ENCODE results near the gene PPP1R15A. TPM values are rescaled to one million over a fixed set of nuclear protein-coding genes. Genes with fewer than 3 reads are reported as not detected.

PPP1R15A gene
- total and polyA plus RNA-seq, 2 donors (not counting 3 experiments of a cell fraction or from before 2014, with no cell fraction given): 42.3 to 67.4 TPM

GRCh38 chr19:48854103-48854502 is 18.1 kb upstream of the PPP1R15A start:
- H3K4me1 ChIP-seq (ENCODE audit: control insufficient read depth, extremely low read depth, insufficient read depth, low read length): no peaks in the 10 kb centered on the region
- H3K9me3 ChIP-seq (replicated peaks; ENCODE audit: control insufficient read depth, insufficient read depth, low read length): no peaks in the 10 kb centered on the region
- ChIA-PET POLR2A (interaction anchor here (1.7 kb wide), 1 partner anchor 18 kb away, joined by 4 read pairs; the partner anchor contains the start of gene PPP1R15A), CTCF (interaction anchor here (1.1 to 6.7 kb wide), 4 partner anchors 12 to 117 kb away, joined by 3 to 47 read pairs (median 16); no protein-coding TSS in a partner anchor)
- H3K27me3 ChIP-seq (ENCODE audit: control insufficient read depth in 2 of 2, insufficient read depth in 2 of 2, low read length in 2 of 2): no peaks in the 10 kb centered on the region
- dilution Hi-C loops (cut with MboI; ENCODE audit: extremely low pct_ligation_motif_present, low sequenced_read_pairs): no loop called here
- H3K79me2 ChIP-seq (ENCODE audit: control insufficient read depth, insufficient read depth, low read length): no peaks in the 10 kb centered on the region
- no TSS peak for BruUV-seq (replicated peaks)
- H3K36me3 ChIP-seq (ENCODE audit: control insufficient read depth in 2 of 2, extremely low read depth in 1 of 2, insufficient read depth in 2 of 2, low read length in 2 of 2): no peaks in the 10 kb centered on the region
- H2AFZ ChIP-seq (ENCODE audit: low read depth, low read length): no peak overlapping the region
- TF ChIP-seq POLR2A (IDR thresholded peaks at IDR 0.05; ENCODE audit: low read depth, low read length): no peak
- no peak for TF ChIP-seq FOS (IDR thresholded peaks at IDR 0.05; ENCODE audit: borderline replicate concordance, insufficient read depth, low read length)
- no peak for TF ChIP-seq MAX (IDR thresholded peaks at IDR 0.05; ENCODE audit: insufficient read depth, insufficient read length)
- TF ChIP-seq CTCF (IDR thresholded peaks at IDR 0.05; ENCODE audit: extremely low read depth in 1 of 2, insufficient read depth in 1 of 2, low read depth in 1 of 2, low read length in 2 of 2): no peak
- no peak for TF ChIP-seq EZH2 (IDR thresholded peaks at IDR 0.05; ENCODE audit: borderline replicate concordance, low read depth, low read length, severe bottlenecking)
- no peak for TF ChIP-seq GATA2 (IDR thresholded peaks at IDR 0.05; ENCODE audit: insufficient read depth, insufficient read length, low read depth, low read length)
- TF ChIP-seq MYC (IDR thresholded peaks at IDR 0.05; ENCODE audit: low read depth, low read length): no peak
- TF ChIP-seq JUN (IDR thresholded peaks at IDR 0.05; ENCODE audit: borderline replicate concordance, insufficient read depth, insufficient read length, low read depth): no peak
- TF ChIP-seq POLR2AphosphoS5 (IDR thresholded peaks at IDR 0.05; ENCODE audit: insufficient read depth, low read depth, low read length): no peak
- no peak overlapping the region for H3K27ac ChIP-seq (ENCODE audit: insufficient read depth, low read depth, low read length)
- H3K4me3 ChIP-seq (replicated peaks in 1 of 3; ENCODE audit: insufficient read depth in 1 of 3, low read depth in 1 of 3, low read length in 3 of 3): no peak overlapping the region
- no peak overlapping the region for H3K9ac ChIP-seq (replicated peaks; ENCODE audit: extremely low read depth, insufficient read depth, low read length)
- intact Hi-C loops (cut with micrococcal nuclease): no loop called here
- FAIRE-seq (no peak), DNase-seq (ENCODE audit: low read depth, low spot score) (no peak)
- H3K4me2 ChIP-seq (ENCODE audit: insufficient read depth, low read length): no peak overlapping the region
- no peaks in the 10 kb centered on the region for H3K9me1 ChIP-seq (replicated peaks; ENCODE audit: control insufficient read depth, extremely low read depth, insufficient read depth, low read length)
- H4K20me1 ChIP-seq (replicated peaks; ENCODE audit: control insufficient read depth, extremely low read depth, insufficient read depth, low read length): no peaks in the 10 kb centered on the region

Data from endothelial cell of umbilical vein (primary cell).